H9 (cell line): ENCODE measurements around the gene VAV1. TPM values are rescaled to one million over a fixed set of nuclear protein-coding genes. Genes with fewer than 3 reads are reported as not detected.

Experiments used
- DNase-seq: peaks from one replicate; pipeline ENCODE4 v3.0.0-alpha.2; 2017
- H2AFZ ChIP-seq: one replicate; pipeline ENCODE4 v1.6.1; 2013; ENCODE audit warnings: mild to moderate bottlenecking, low read length, control low read depth, moderate library complexity
- H2AK5ac ChIP-seq: 2 replicates; pipeline ENCODE4 v1.6.1; 2013; ENCODE audit warnings: low read length, control low read depth, mixed read lengths; ENCODE audit not compliant: insufficient read length
- H2BK120ac ChIP-seq: one replicate; pipeline ENCODE4 v1.6.1; 2013; ENCODE audit warnings: low read depth, mild to moderate bottlenecking, low read length, control low read depth, inconsistent platforms; ENCODE audit not compliant: poor library complexity, severe bottlenecking
- H2BK12ac ChIP-seq: 2 replicates; pipeline ENCODE4 v1.6.1; 2013; ENCODE audit warnings: low read length, control low read depth, mixed read lengths, low read depth; ENCODE audit not compliant: insufficient read length
- H2BK15ac ChIP-seq: 2 replicates; pipeline ENCODE4 v1.6.1; 2013; ENCODE audit warnings: low read depth, low read length, control low read depth
- H2BK20ac ChIP-seq: one replicate; pipeline ENCODE4 v1.6.1; 2013; ENCODE audit warnings: low read depth, mild to moderate bottlenecking, low read length, control low read depth, inconsistent platforms; ENCODE audit not compliant: poor library complexity, severe bottlenecking
- H2BK5ac ChIP-seq: 2 replicates; pipeline ENCODE4 v1.6.1; 2013; ENCODE audit warnings: low read length, control low read depth, mixed read lengths; ENCODE audit not compliant: insufficient read length
- H3K14ac ChIP-seq: 2 replicates; pipeline ENCODE4 v1.6.1; 2013; ENCODE audit warnings: low read length, control low read depth; ENCODE audit not compliant: insufficient read depth
- H3K18ac ChIP-seq: 2 replicates; pipeline ENCODE4 v1.6.1; 2013; ENCODE audit warnings: low read depth, mild to moderate bottlenecking, mixed read lengths, low read length, control low read depth; ENCODE audit not compliant: insufficient read length
- H3K23ac ChIP-seq: 2 replicates; pipeline ENCODE4 v1.6.1; 2013; ENCODE audit warnings: low read length, control low read depth, mixed read lengths, low read depth; ENCODE audit not compliant: insufficient read length
- H3K23me2 ChIP-seq: 2 replicates; pipeline ENCODE4 v1.6.1; 2013; ENCODE audit warnings: low read depth, mild to moderate bottlenecking, mixed read lengths, low read length, control low read depth; ENCODE audit not compliant: insufficient read length, poor library complexity, severe bottlenecking
- H3K27ac ChIP-seq: 2 replicates; pipeline ENCODE4 v1.5.1; 2013; ENCODE audit warnings: low read length, control low read depth, mixed read lengths, low read depth; ENCODE audit not compliant: insufficient read length
- H3K27me3 ChIP-seq: 2 replicates; pipeline ENCODE4 v1.6.1; 2013; ENCODE audit warnings: low read length, control low read depth, inconsistent platforms; ENCODE audit not compliant: insufficient read depth
- H3K4ac ChIP-seq: 2 replicates; pipeline ENCODE4 v1.6.1; 2013; ENCODE audit warnings: low read depth, mild to moderate bottlenecking, control low read depth, inconsistent platforms, low read length, moderate library complexity
- H3K4me1 ChIP-seq: 2 replicates; pipeline ENCODE4 v1.6.1; 2013; ENCODE audit warnings: low read length, control low read depth, inconsistent platforms; ENCODE audit not compliant: insufficient read depth
- H3K4me2 ChIP-seq: 2 replicates; pipeline ENCODE4 v1.6.1; 2013; ENCODE audit warnings: low read length, control low read depth, mixed read lengths; ENCODE audit not compliant: insufficient read length, insufficient read depth
- H3K56ac ChIP-seq: 2 replicates; pipeline ENCODE4 v1.6.1; 2013; ENCODE audit warnings: low read depth, mild to moderate bottlenecking, mixed read lengths, low read length, control low read depth; ENCODE audit not compliant: insufficient read length
- H3K79me1 ChIP-seq: 2 replicates; pipeline ENCODE4 v1.6.1; 2013; ENCODE audit warnings: low read depth, mild to moderate bottlenecking, moderate library complexity, low read length, control low read depth, inconsistent platforms; ENCODE audit not compliant: insufficient read depth, poor library complexity, severe bottlenecking
- H3K79me2 ChIP-seq: 2 replicates; pipeline ENCODE4 v1.6.1; 2013; ENCODE audit warnings: low read length, control low read depth, inconsistent platforms; ENCODE audit not compliant: insufficient read depth
- H3K9ac ChIP-seq: 2 replicates; pipeline ENCODE4 v1.6.1; 2013; ENCODE audit warnings: low read length, control low read depth, mixed read lengths; ENCODE audit not compliant: insufficient read length; ENCODE audit errors: extremely low read depth
- H3K9me3 ChIP-seq: one replicate; pipeline ENCODE4 v1.6.1; 2013; ENCODE audit warnings: low read depth, low read length, inconsistent platforms; ENCODE audit not compliant: control insufficient read depth
- H3T11ph ChIP-seq: one replicate; pipeline ENCODE4 v1.6.1; 2013; ENCODE audit warnings: mild to moderate bottlenecking, low read length, control low read depth, inconsistent platforms
- H4K20me1 ChIP-seq: one replicate; pipeline ENCODE4 v1.6.1; 2013; ENCODE audit not compliant: control insufficient read depth, insufficient read length, insufficient read depth
- H4K5ac ChIP-seq: 2 replicates; pipeline ENCODE4 v1.6.1; 2013; ENCODE audit warnings: low read depth, mild to moderate bottlenecking, mixed read lengths, low read length, control low read depth; ENCODE audit not compliant: insufficient read length
- H4K8ac ChIP-seq: replicated peaks from 2 replicates; pipeline ENCODE4 v1.6.1; 2013; ENCODE audit warnings: low read length, control low read depth, mixed read lengths, low read depth; ENCODE audit not compliant: insufficient read length
- H4K91ac ChIP-seq: 2 replicates; pipeline ENCODE4 v1.6.1; 2013; ENCODE audit warnings: low read depth, mild to moderate bottlenecking, moderate library complexity, mixed read lengths, low read length, control low read depth; ENCODE audit not compliant: insufficient read length
- H3K27ac Mint-ChIP-seq, 3 experiments: 2 replicates in 2 of 3; 3 replicates in 1 of 3; pipeline ENCODE4 v1.8.0; 2020 to 2021; ENCODE audit warnings: mixed read lengths in 3 of 3, mild to moderate bottlenecking in 1 of 3, moderate library complexity in 1 of 3
- H3K27me3 Mint-ChIP-seq: 2 replicates; pipeline ENCODE4 v1.8.0; 2021; ENCODE audit warnings: low read depth, mild to moderate bottlenecking, moderate library complexity, mixed read lengths
- H3K36me3 Mint-ChIP-seq, 3 experiments: 2 replicates in 2 of 3; 3 replicates in 1 of 3; pipeline ENCODE4 v1.8.0; 2020 to 2021; ENCODE audit warnings: low read depth in 3 of 3, mixed read lengths in 3 of 3; ENCODE audit not compliant: insufficient read depth in 1 of 3
- H3K4me1 Mint-ChIP-seq, 2 experiments: 2 replicates each; pipeline ENCODE4 v1.8.0; 2020; ENCODE audit warnings: mixed read lengths in 2 of 2
- H3K4me3 Mint-ChIP-seq, 2 experiments: 2 replicates in 1 of 2; 3 replicates in 1 of 2; pipeline ENCODE4 v1.8.0; 2020 to 2021; ENCODE audit warnings: mild to moderate bottlenecking in 2 of 2, mixed read lengths in 2 of 2, moderate library complexity in 1 of 2
- H3K9me3 Mint-ChIP-seq, 2 experiments: 2 replicates in 1 of 2; 3 replicates in 1 of 2; pipeline ENCODE4 v1.8.0; 2020; ENCODE audit warnings: mild to moderate bottlenecking in 2 of 2, mixed read lengths in 2 of 2, moderate library complexity in 1 of 2
- CTCF ChIP-seq: fragments of 200-600 bp; sonication (generic); conservative IDR thresholded peaks from 3 replicates; pipeline ENCODE4 v1.8.0; 2021; ENCODE audit warnings: antibody characterized with exemption, mild to moderate bottlenecking
- WGBS: extraction: QIAGEN DNeasy Blood & Tissue Kit; methylation state at CpG from one replicate; pipeline ENCODE4 v1.1.7; 2013; ENCODE audit warnings: missing lambda C conversion rate, low lambda C conversion rate, mixed read lengths; ENCODE audit not compliant: insufficient read length; ENCODE audit errors: extremely low coverage; 5-methylcytosine and 5-hydroxymethylcytosine counted together
- total RNA-seq: library from RNA; stranded (reverse); gene quantifications from 2 replicates; pipeline ENCODE4 v1.2.1, GENCODE V29; 2021

The VAV1 gene
- total RNA-seq, 1 experiment from 2014 or later: 0.90 TPM

GRCh38 chr19:6864325-6864940 is 91.9 kb downstream of the VAV1 start:
- H3K4me1 Mint-ChIP-seq: peaks cover 0 to 5% of the 10 kb centered on the region in 2 experiments; a peak in 1 of 4 replicates
- Histone ChIP-seq H2BK15ac (no peak overlapping the region), H2BK120ac (no peak overlapping the region), H3K56ac (no peak overlapping the region), H3K18ac (no peak overlapping the region), H2BK20ac (no peak overlapping the region), H4K8ac (no peak overlapping the region), H2BK12ac (no peak overlapping the region), H4K5ac (no peak overlapping the region), H3K79me1 (no peaks in the 10 kb centered on the region), H3K4ac (no peak overlapping the region), H3K4me1 (no peaks in the 10 kb centered on the region; the same call in 1 of the 2 replicates), H4K20me1 (no peaks in the 10 kb centered on the region), H3K9ac (no peak overlapping the region), H3K9me3 (no peaks in the 10 kb centered on the region), H3K27ac (no peak overlapping the region), H2AFZ (no peak overlapping the region), H2AK5ac (no peak overlapping the region), H3K14ac (no peak overlapping the region), H3T11ph (no peak overlapping the region), H3K27me3 (no peaks in the 10 kb centered on the region), H2BK5ac (no peak overlapping the region), H3K23ac (no peak overlapping the region), H3K4me2 (no peak overlapping the region), H4K91ac (no peak overlapping the region), H3K79me2 (no peaks in the 10 kb centered on the region), H3K23me2 (no peaks in the 10 kb centered on the region)
- no peaks in the 10 kb centered on the region for H3K36me3 Mint-ChIP-seq
- peaks cover 10% of the 10 kb centered on the region for H3K27me3 Mint-ChIP-seq
- TF ChIP-seq CTCF: no peak
- DNase-seq: no peak
- no peak overlapping the region for H3K4me3 Mint-ChIP-seq
- peaks cover under 1 to 40% of the 10 kb centered on the region in 2 experiments; a peak in 3 of 5 replicates for H3K9me3 Mint-ChIP-seq
- no peak overlapping the region for H3K27ac Mint-ChIP-seq
- WGBS: no CpG with 5 or more reads among the region's 9 CpGs
